ENCODE measurements around the gene DROSHA.

GRCh38 chr5:31378838-31379237 is 153.1 kb downstream of the DROSHA start:
- TF ChIP-seq CTCF (IDR thresholded peaks at IDR 0.05 in 8 of 11, conservative IDR thresholded peaks at IDR 0.05 in 3 of 11) (no peak), POLR2A (IDR thresholded peaks at IDR 0.05) (no peak)
